ENCODE data around the gene KDM4B. TPM values are rescaled to one million over a fixed set of nuclear protein-coding genes. Genes with fewer than 3 reads are reported as not detected.

The KDM4B gene
- total RNA-seq, 1 experiment from 2014 or later = 43.7 TPM

DNA sequence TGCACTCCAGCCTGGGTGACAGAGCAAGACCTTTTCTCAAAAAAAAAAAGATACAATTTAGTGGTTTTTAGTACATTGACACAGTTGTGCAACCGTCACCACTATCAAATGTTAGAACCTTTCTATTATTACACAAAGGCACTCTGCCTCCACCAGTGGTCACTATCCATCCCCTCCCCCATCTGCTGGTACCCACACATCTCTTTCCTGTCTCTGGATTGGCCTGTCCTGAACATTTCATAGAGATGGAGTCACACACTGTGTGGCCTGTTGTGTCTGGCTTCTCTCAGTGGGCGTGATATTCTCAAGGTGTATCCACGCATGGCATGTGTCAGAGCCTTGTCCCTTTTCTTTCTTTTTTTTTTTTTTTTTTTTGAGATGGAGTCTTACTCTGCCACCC, 11.2 kb downstream of the KDM4B start:
- no peaks in the 10 kb centered on the region for H3K9me3 Mint-ChIP-seq
- Histone ChIP-seq H3K27ac (ENCODE audit: insufficient read length, low read depth, low read length) (no peak overlapping the region), H3K14ac (ENCODE audit: insufficient read depth, low read length) (no peak overlapping the region), H3K23me2 (ENCODE audit: insufficient read length, low read depth, low read length, poor library complexity, severe bottlenecking) (no peaks in the 10 kb centered on the region), H2BK20ac (ENCODE audit: low read depth, low read length, poor library complexity, severe bottlenecking) (no peak overlapping the region), H4K5ac (ENCODE audit: insufficient read length, low read depth, low read length) (no peak overlapping the region), H2AFZ (ENCODE audit: low read length) (no peak overlapping the region), H3T11ph (ENCODE audit: low read length) (no peak overlapping the region), H3K56ac (ENCODE audit: insufficient read length, low read depth, low read length) (no peak overlapping the region), H2BK12ac (ENCODE audit: insufficient read length, low read depth, low read length) (no peak overlapping the region), H2AK5ac (ENCODE audit: insufficient read length, low read length) (no peak overlapping the region), H4K91ac (ENCODE audit: insufficient read length, low read depth, low read length) (no peak overlapping the region), H3K18ac (ENCODE audit: insufficient read length, low read depth, low read length) (no peak overlapping the region), H3K4ac (ENCODE audit: low read depth, low read length) (no peak overlapping the region), H3K4me1 (ENCODE audit: insufficient read depth, low read length) (no peaks in the 10 kb centered on the region), H3K9me3 (ENCODE audit: control insufficient read depth, low read depth, low read length) (no peaks in the 10 kb centered on the region), H3K27me3 (ENCODE audit: insufficient read depth, low read length) (no peaks in the 10 kb centered on the region), H4K20me1 (ENCODE audit: control insufficient read depth, insufficient read depth, insufficient read length) (no peaks in the 10 kb centered on the region), H3K79me2 (ENCODE audit: insufficient read depth, low read length) (peaks cover 5% of the 10 kb centered on the region; the same call in 1 of the 2 replicates), H2BK120ac (ENCODE audit: low read depth, low read length, poor library complexity, severe bottlenecking) (no peak overlapping the region), H2BK15ac (ENCODE audit: low read depth, low read length) (no peak overlapping the region), H3K79me1 (ENCODE audit: insufficient read depth, low read depth, low read length, poor library complexity, severe bottlenecking) (peaks cover 2% of the 10 kb centered on the region), H3K4me2 (ENCODE audit: insufficient read depth, insufficient read length, low read length) (no peak overlapping the region), H3K9ac (ENCODE audit: extremely low read depth, insufficient read length, low read length) (no peak overlapping the region), H3K23ac (ENCODE audit: insufficient read length, low read depth, low read length) (no peak overlapping the region), H2BK5ac (ENCODE audit: insufficient read length, low read length) (no peak overlapping the region), H4K8ac (replicated peaks; ENCODE audit: insufficient read length, low read depth, low read length) (no peak overlapping the region)
- H3K27me3 Mint-ChIP-seq (ENCODE audit: low read depth) = no peaks in the 10 kb centered on the region; the same call in 1 of the 2 replicates
- WGBS (ENCODE audit: extremely low coverage, insufficient read length, low lambda C conversion rate) = no CpG with 5 or more reads among the region's 3 CpGs
- TF ChIP-seq, protein P1, sequence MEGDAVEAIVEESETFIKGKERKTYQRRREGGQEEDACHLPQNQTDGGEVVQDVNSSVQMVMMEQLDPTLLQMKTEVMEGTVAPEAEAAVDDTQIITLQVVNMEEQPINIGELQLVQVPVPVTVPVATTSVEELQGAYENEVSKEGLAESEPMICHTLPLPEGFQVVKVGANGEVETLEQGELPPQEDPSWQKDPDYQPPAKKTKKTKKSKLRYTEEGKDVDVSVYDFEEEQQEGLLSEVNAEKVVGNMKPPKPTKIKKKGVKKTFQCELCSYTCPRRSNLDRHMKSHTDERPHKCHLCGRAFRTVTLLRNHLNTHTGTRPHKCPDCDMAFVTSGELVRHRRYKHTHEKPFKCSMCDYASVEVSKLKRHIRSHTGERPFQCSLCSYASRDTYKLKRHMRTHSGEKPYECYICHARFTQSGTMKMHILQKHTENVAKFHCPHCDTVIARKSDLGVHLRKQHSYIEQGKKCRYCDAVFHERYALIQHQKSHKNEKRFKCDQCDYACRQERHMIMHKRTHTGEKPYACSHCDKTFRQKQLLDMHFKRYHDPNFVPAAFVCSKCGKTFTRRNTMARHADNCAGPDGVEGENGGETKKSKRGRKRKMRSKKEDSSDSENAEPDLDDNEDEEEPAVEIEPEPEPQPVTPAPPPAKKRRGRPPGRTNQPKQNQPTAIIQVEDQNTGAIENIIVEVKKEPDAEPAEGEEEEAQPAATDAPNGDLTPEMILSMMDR (conservative IDR thresholded peaks at IDR 0.05) = no peak
- DNase-seq = no peak
- peaks cover 2 to 12% (median 8%) of the 10 kb centered on the region in 3 experiments; a peak in 6 of 7 replicates for H3K36me3 Mint-ChIP-seq (ENCODE audit: insufficient read depth in 1 of 3, low read depth in 3 of 3)
- H3K4me1 Mint-ChIP-seq = peaks cover 27 to 35% of the 10 kb centered on the region in 2 experiments
- no peak overlapping the region for H3K27ac Mint-ChIP-seq
- H3K4me3 Mint-ChIP-seq = no peak overlapping the region
